ENCODE data around the gene SPTBN2. TPM values are rescaled to one million over a fixed set of nuclear protein-coding genes. Genes with fewer than 3 reads are reported as not detected.

The SPTBN2 gene
- total RNA-seq, 4 donors from 2014 or later = 435 to 663 (median 597) TPM

- WGBS, 2 donors = 92% methylated on average over 8 to 9 of the region's 9 CpGs
- no peak for DNase-seq (ENCODE audit: low spot score in 2 of 2)
- intact Hi-C loops (cut with DNase I; ENCODE audit: low total_unique reads) = no loop called here
- H3K4me3 ChIP-seq (ENCODE audit: low read depth, poor library complexity, severe bottlenecking) = no peak overlapping the region
- TF ChIP-seq POLR2A (IDR thresholded peaks at IDR 0.05) (no peak), CTCF (IDR thresholded peaks at IDR 0.05) (no peak)
These were observed 30.5 kb downstream of the SPTBN2 start for GRCh38 chr11:66698491-66698890.

GRCh38 chr11:66697988-66698387 lies 31.0 kb downstream of the SPTBN2 start:
- no peak overlapping the region for H3K4me3 ChIP-seq (ENCODE audit: low read depth, poor library complexity, severe bottlenecking)
- WGBS, 2 donors = 93% methylated on average over 6 of the region's 6 CpGs
- intact Hi-C loops (cut with DNase I; ENCODE audit: low total_unique reads) = no loop called here
- TF ChIP-seq POLR2A (IDR thresholded peaks at IDR 0.05) (no peak), CTCF (IDR thresholded peaks at IDR 0.05) (no peak)
- no peak for DNase-seq (ENCODE audit: low spot score in 2 of 2)

GRCh38 chr11:66696146-66696545 lies 32.9 kb downstream of the SPTBN2 start:
- intact Hi-C loops (cut with DNase I; ENCODE audit: low total_unique reads) = no loop called here
- DNase-seq (ENCODE audit: low spot score in 2 of 2) = no peak
- H3K4me3 ChIP-seq (ENCODE audit: low read depth, poor library complexity, severe bottlenecking) = no peak overlapping the region
- 87 to 91% methylated on average over 6 to 9 of the region's 9 CpGs for WGBS, 2 donors
- TF ChIP-seq CTCF (IDR thresholded peaks at IDR 0.05) = no peak

GRCh38 chr11:66694732-66695207 lies 34.2 kb downstream of the SPTBN2 start:
- no peak overlapping the region for H3K4me3 ChIP-seq (ENCODE audit: low read depth, poor library complexity, severe bottlenecking)
- 11 to 18% methylated on average over 6 of the region's 6 CpGs for whole genome bisulfite sequencing, 2 donors
- intact Hi-C loops (cut with DNase I; ENCODE audit: low total_unique reads) = loop anchor here (5.0 kb wide), 1 partner anchor 143 kb away; no protein-coding TSS in a partner anchor
- TF ChIP-seq POLR2A (IDR thresholded peaks at IDR 0.05) (no peak), CTCF (IDR thresholded peaks at IDR 0.05) (peak in 1 of 3 donors; percentile 96)
- peak; percentile 82 to 96 for DNase-seq (ENCODE audit: low spot score in 2 of 2)

- TF ChIP-seq POLR2A (IDR thresholded peaks at IDR 0.05) = no peak
- TF ChIP-seq CTCF (IDR thresholded peaks at IDR 0.05) = no peak
- H3K4me3 ChIP-seq (ENCODE audit: low read depth, poor library complexity, severe bottlenecking) = no peak overlapping the region
- intact Hi-C loops (cut with DNase I; ENCODE audit: low total_unique reads) = loop anchor here (5.0 kb wide), 1 partner anchor 143 kb away; no protein-coding TSS in a partner anchor
- WGBS, 2 donors = 50 to 66% methylated on average over 13 of the region's 13 CpGs
- DNase-seq (ENCODE audit: low spot score in 2 of 2) = no peak
These were observed 35.0 kb downstream of the SPTBN2 start for GRCh38 chr11:66694056-66694410.
